AG10803 (cell line): ENCODE data around the gene ESRRA.

Experiments
- DNase-seq: peaks from one replicate; pipeline ENCODE4 v3.0.0; 2010; ENCODE audit warnings: low read depth
- H3K4me3 ChIP-seq: 2 replicates; pipeline ENCODE4 v1.5.1; 2011; ENCODE audit warnings: mild to moderate bottlenecking, low read length, control low read depth
- TF ChIP-seq, protein P1 (sequence below): conservative IDR thresholded peaks from 2 replicates; pipeline ENCODE4 v1.5.1; 2011; ENCODE audit warnings: mild to moderate bottlenecking, low read length, control low read depth, inconsistent platforms

The ESRRA gene

DNA sequence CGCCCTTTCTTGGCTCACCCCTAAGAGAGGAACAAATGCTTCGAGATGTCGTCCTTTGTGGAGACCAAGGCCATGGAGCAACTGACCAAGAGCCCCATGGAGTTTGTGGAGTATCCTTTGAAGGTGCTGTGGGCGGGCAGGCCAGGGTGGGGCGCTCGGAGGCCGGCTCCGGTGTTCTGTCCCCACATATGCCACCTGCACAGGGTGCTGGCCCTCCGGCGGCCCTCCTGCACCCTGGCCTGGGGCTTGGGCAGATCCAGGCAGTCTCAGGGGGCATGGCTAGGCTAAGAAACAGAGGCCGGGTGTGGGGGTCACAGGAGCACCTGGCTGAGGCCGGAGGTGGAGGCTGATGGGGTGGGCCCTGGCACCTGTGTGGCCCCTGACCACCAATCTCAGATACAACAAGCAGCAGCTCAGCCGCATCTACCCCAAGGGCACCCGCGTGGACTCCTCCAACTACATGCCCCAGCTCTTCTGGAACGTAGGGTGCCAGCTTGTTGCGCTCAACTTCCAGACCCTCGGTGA, 43.7 kb upstream of the ESRRA start:
- H3K4me3 ChIP-seq, result no peak overlapping the region
- DNase-seq, result no peak
- TF ChIP-seq, protein P1, sequence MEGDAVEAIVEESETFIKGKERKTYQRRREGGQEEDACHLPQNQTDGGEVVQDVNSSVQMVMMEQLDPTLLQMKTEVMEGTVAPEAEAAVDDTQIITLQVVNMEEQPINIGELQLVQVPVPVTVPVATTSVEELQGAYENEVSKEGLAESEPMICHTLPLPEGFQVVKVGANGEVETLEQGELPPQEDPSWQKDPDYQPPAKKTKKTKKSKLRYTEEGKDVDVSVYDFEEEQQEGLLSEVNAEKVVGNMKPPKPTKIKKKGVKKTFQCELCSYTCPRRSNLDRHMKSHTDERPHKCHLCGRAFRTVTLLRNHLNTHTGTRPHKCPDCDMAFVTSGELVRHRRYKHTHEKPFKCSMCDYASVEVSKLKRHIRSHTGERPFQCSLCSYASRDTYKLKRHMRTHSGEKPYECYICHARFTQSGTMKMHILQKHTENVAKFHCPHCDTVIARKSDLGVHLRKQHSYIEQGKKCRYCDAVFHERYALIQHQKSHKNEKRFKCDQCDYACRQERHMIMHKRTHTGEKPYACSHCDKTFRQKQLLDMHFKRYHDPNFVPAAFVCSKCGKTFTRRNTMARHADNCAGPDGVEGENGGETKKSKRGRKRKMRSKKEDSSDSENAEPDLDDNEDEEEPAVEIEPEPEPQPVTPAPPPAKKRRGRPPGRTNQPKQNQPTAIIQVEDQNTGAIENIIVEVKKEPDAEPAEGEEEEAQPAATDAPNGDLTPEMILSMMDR, result no peak

DNA sequence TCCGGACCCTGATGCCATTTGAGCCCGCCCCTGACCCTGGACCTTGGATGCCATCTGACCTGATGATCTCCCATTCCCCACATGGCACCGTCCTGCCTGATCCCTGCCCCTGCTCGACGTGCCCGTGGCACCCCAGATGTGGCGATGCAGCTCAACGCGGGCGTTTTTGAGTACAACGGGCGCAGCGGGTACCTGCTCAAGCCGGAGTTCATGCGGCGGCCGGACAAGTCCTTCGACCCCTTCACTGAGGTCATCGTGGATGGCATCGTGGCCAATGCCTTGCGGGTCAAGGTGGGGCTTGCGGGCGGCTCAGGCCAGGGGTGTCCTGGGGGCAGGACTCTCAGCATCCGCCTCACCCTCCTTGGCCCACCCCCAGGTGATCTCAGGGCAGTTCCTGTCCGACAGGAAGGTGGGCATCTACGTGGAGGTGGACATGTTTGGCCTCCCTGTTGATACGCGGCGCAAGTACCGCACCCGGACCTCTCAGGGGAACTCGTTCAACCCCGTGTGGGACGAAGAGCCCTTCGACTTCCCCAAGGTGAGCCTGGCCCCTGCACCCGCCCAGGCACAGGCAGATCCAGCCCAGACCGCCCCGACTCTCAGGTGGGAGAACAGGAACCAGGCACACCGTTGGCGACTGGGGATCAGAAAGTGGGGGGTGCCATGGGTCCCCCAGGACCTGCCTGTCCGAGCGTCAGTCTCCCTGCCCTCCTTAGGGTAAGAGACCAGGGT, 42.9 kb upstream of the ESRRA start:
- no peak overlapping the region for H3K4me3 ChIP-seq
- no peak for DNase-seq
- TF ChIP-seq, protein P1, result no peak

DNA sequence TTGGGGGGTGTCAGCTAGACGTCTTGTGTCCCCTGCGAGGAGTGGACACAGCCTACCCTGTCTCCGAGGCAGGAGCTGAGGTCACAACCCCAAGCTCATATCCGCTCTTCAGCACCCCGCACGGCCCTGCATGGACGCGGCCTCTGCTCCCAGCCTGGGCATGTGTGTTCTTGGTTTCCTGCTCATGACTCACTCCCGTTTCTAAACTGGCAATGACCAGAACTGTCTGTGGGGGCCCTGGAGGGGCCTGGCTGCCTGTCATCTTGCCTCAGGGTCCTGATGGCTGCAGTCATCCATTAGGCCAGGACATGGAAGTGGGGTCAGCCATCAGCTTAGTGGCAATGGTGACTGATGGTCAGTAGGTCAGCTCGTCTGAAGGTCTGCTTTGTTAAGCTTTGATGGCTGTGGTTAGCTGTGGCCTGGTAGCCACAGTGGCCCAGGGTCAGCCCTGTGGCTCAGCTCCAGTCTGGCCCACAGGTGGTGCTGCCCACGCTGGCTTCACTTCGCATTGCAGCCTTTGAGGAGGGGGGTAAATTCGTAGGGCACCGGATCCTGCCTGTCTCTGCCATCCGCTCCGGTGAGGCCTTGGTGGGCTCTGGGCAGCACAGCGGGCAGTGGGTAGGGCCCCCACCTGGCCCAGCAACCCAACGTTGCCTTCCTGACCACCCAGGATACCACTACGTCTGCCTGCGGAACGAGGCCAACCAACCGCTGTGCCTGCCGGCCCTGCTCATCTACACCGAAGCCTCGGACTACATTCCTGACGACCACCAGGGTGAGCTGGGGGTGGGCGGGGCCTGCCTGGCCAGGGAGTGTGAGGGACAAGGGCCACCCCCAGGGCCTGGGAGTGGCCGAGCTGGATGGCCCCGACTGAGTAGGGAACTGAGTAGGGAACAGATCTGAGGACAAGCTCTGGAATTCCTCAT, 42.0 kb upstream of the ESRRA start:
- H3K4me3 ChIP-seq, result no peak overlapping the region
- DNase-seq, result peak; percentile 16
- TF ChIP-seq, protein P1, result no peak

DNA sequence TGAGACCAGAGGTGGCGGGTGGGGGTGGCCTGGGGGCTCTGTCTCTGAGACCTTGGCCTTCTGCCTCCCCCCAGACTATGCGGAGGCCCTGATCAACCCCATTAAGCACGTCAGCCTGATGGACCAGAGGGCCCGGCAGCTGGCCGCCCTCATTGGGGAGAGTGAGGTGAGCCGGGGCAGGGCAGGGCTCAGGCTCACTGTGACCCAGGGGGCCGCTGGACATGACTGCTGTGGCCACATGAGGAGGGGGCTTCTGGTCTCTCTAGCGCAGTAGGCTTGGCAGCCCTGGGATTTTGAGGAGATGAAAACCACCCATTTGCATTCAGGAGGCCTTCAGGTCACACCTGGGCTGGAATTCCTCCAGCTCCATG, 41.4 kb upstream of the ESRRA start:
- no peak overlapping the region for H3K4me3 ChIP-seq
- no peak for DNase-seq
- TF ChIP-seq, protein P1, result no peak

DNA sequence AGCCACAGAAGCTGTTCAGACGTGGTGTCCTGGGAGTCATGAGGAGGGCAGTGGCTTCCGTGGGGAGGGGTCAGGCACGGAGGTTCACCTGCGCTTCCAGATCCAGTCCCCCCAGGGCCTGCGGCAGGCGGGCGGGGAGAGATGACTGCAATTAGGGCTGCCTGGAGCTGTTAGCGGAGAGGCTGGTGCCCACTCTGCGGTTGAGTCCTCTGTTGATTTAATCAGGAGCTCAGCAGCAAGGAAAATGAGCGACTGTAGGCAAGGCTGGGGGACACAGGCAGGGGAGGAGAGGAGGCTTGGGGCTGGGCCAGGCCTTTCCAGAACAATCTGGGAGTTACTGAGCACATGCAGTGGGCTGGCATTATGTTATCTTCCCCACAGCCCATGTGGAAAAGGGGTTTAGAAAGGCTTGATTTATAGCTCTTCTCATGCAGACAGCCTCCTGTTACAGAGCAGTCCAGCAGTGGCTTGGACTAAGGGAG, 40.9 kb upstream of the ESRRA start:
- TF ChIP-seq, protein P1, result no peak
- no peak overlapping the region for H3K4me3 ChIP-seq
- no peak for DNase-seq

DNA sequence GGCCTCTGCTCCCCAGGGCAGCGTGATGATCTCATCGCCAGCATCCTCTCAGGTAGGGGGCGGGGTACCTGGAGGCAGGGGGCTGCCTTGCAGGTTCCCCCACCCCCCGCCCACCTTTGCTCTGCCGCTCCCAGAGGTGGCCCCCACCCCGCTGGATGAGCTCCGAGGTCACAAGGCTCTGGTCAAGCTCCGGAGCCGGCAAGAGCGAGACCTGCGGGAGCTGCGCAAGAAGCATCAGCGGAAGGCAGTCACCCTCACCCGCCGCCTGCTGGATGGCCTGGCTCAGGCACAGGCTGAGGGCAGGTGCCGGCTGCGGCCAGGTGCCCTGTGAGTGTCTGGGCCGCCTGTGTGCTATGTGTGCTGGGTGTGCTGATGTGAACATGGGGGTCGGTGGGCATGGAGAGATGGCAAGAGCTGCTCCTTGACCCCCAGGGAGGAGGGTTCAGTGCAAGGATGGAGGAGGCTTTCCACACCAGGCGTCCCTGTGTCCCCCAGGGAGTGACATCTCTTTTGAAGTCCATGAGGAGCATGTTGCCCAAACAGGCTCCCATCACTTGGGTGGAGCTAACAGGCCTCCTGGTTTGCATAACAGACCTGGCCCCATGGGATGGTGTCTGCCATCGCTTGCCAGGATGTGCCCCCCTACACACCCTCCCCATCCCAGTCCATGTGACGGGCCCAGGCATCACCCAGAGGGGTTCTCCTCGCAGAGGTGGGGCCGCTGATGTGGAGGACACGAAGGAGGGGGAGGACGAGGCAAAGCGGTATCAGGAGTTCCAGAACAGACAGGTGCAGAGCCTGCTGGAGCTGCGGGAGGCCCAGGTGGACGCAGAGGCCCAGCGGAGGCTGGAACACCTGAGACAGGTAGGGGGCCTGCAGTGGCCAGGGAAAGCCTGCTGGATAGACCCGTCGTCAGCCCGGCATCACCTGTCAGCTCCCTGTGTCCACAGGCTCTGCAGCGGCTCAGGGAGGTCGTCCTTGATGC, 39.9 kb upstream of the ESRRA start:
- TF ChIP-seq, protein P1, result no peak
- no peak for DNase-seq
- no peak overlapping the region for H3K4me3 ChIP-seq
